GM18511 (cell line): Measurements from ENCODE around the gene CNPY4.

Source experiments
- ATAC-seq: cut with Tn5 transposase; IDR thresholded peaks from one replicate; pipeline ENCODE4 v1.9.1; 2021; ENCODE audit warnings: mild to moderate bottlenecking, moderate library complexity; ENCODE audit not compliant: unreplicated experiment

CNPY4 gene, protein sequence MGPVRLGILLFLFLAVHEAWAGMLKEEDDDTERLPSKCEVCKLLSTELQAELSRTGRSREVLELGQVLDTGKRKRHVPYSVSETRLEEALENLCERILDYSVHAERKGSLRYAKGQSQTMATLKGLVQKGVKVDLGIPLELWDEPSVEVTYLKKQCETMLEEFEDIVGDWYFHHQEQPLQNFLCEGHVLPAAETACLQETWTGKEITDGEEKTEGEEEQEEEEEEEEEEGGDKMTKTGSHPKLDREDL

DNA sequence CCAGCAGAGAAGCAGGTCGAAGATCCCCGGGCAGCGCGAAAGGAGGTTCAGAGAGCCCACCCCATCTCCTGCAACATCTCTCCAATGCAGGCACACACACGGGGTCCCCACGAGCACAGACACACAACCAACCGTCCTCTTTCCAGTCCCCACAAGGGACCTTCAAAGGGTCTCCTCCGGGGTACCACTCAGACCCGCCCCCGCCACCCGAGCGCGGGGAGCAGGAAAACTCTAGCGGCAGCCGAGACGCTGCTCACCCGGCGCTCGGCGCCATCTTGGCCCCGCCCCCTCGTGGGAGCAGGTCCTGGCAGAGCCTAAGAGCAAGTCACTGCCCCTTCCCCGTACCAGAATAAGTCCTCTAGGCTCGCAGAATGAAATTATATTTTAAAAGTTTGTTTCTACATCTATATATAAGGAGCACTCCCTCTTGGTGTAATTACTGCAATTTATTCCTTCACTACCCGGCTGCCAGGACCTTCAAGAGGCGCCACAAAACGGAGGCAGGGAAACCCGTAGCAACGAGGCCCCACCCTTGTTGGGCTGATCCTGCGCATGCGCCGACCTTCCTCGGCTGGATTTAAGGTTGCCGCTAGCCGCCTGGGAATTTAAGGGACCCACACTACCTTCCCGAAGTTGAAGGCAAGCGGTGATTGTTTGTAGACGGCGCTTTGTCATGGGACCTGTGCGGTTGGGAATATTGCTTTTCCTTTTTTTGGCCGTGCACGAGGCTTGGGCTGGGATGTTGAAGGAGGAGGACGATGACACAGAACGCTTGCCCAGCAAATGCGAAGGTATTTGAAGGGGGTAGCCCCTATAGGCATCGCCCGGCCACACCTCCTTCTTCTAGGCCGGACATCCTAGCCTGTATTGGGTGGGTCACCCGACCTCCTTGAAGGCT is at the start of gene CNPY4, which contains the start of gene TAF6:
TSS of gene CNPY4 (plus strand) at position 563 of the 898 bp plus-strand sequence. CDS start at position 674, 111 bp downstream.
TSS of gene TAF6 (minus strand) at position 287 of the 898 bp plus-strand sequence. CDS start 5,149 bp downstream, outside the sequence.
- ATAC-seq = peak; percentile 86

DNA sequence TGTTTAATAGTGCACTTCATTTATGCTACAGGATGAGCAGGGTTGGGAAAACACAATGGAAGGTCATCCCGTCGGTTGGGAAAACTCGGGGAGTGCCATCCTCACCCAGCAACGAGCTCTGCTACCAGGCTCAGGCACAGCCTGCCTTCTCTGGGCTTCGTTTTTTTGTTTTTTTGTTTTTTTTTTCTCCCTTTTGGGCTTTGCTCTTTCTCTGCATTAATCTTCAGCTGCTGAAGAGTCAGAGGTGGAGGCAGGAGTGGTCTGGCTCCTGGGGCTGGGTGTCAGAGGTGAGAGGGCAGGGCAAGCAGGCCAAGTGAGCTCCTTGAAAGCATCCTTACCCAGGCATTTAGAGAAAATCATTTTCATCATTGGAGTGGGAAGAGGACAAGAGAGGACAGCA is 49.4 kb upstream of the CNPY4 start:
- ATAC-seq = no peak

DNA sequence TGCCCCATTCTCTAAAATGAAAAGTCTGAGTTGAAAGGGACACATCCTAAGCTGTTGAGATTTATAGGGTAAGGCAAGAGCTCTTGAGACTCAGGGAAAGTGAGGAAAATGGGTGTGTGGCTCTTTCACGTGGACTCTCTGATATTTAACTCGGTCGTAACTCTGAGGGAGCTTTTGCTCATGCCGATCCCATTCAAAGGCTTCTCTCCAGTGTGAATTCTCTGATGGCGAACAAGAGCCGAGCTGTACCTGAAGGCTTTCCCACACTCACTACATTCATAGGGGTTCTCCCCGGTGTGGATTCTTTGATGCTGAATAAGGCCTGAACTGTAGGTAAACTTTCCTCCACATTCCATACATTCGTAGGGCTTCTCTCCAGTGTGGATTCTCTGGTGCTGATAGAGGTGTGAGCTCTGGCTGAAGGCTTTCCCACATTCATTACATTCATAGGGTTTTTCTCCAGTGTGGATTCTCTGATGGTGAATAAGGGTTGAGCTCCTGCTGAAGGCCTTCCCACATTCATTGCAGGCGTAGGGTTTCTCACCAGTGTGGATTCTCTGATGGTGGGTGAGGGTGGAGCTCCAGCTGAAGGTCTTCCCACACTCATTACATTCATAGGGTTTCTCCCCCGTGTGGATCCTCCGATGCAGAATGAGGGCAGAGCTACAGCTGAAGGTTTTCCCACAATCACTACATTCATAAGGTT is 48.3 kb upstream of the CNPY4 start:
- ATAC-seq = no peak

DNA sequence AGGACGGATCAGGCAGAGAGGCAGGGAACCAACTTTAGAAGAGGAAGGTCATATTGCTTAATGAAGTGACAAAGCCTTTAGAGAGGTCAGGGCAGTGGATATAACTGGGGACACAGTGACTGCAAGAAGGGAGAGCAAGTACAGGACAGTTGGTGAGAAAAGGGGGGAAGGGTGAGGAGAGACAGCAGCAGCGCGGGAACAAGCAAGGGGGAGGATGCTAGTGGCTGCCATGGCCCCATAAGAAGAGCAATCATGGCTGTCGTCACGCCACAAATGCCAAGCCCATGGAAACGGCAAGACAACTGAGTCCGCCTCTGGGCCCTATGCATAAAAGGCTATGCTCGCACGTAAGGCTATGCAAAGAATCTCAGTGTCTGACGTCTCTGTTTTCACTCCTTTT is 47.0 kb upstream of the CNPY4 start:
- no peak for ATAC-seq

DNA sequence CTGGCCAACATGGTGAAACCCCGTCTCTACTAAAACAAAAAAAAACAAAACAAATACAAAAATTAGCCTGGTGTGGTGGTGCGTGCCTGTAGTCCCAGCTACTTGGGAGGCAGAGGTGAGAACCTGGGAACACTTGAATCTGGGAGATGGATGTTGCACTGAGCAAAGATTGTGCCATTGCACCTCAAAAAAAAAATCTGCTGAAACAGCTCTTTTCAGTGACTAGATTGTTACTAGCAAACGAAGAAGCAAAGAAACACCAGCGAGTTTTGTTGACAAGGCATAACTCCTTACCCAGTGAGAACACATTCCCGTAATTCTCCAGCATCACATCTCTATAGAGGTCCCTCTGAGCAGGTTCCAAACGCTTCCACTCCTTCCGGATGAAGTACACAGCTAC is 44.6 kb upstream of the CNPY4 start:
- ATAC-seq = no peak

DNA sequence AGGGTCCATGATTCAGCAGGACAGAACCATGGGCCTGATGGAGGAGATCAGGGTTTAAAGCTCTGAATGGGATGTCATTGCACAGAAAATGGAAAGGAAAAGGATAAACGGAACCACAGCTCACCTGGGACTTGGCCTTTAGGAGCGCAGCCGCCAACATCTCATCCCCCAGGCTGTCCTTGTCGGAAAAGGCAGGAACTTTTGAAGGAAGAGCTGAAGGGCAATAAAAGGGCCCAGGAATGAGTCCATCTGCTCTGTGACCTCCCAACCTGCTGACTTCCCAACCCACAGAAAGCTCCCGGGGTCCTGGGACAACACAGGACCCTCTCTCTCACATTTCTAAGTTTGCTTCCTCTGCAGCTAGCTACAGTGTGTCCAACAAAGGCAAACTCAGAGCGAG is 44.0 kb upstream of the CNPY4 start:
- ATAC-seq = no peak

DNA sequence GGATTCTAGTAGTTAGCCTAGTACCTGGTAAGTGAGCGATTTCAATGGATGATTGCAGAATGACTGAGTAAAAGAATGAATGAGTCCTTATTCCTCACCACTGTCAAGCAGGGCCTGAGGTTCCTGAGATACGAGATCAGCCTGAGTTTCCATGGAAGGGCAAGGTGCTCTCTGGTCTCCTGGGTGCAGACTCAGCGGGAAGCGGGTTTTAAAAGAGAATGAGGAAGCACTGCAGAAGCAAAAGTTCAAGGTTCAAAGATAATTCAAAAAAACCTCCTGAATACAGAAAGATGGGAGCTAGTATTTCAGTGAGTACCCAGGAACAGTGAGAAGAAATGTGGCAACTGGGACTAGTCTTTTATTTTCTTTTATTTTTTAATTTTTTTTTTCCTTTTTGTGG is 42.2 kb upstream of the CNPY4 start:
- no peak for ATAC-seq

DNA sequence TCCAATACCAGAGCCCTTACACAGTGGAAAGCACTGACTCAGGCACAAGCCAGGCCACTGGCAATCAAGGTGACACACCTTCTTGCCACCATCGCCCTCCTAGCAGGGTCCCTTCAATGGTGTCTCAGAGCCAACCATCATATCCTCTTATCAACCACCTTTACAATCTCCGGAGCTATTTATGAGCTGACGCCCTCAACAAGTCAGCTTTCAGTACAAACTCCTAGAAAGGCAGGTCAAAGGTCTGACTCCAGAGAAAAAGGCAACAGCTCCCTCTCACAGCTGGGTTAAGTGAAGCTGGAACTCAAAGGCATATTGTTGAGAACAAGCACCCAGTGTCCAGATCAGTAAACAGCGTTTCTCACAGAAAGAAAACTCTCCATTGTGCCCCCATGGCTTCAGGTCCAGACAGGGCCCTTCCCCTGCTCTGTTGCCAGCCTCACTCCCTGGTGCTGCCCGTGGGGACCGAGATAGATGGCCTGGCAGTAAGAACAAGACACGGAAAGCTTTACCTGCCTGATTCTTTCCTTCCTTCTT is 40.3 kb upstream of the CNPY4 start:
- no peak for ATAC-seq

DNA sequence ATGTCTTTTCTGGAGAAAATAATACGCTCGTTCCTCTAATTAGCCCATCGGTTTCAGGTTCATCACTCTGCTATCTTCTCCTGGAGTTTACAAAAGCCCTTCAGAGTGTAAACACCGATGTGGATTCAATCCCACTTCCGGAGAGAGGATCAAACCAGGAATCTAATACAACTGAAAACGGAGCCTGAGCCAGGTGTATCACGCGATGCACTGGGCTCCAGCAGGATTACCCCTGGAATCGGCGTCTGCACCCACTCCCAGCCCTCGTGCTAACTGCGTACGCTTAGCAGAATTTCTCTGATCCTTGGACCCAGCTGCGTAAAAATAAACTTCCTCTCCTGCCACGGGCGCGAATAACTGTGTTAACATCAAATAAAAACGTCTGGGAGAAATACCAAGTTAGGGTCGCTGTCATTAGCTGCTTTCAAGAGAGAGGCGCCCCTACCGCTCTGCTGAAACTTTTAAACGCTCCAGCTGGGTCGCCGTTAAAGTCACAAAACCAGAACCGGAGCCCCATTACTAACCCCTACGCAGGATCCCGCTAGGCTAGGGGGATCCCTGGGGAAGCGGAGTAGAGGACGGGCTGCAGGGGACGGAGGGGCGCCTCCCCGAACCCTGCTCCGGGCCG is 38.4 kb upstream of the CNPY4 start:
- ATAC-seq = no peak

DNA sequence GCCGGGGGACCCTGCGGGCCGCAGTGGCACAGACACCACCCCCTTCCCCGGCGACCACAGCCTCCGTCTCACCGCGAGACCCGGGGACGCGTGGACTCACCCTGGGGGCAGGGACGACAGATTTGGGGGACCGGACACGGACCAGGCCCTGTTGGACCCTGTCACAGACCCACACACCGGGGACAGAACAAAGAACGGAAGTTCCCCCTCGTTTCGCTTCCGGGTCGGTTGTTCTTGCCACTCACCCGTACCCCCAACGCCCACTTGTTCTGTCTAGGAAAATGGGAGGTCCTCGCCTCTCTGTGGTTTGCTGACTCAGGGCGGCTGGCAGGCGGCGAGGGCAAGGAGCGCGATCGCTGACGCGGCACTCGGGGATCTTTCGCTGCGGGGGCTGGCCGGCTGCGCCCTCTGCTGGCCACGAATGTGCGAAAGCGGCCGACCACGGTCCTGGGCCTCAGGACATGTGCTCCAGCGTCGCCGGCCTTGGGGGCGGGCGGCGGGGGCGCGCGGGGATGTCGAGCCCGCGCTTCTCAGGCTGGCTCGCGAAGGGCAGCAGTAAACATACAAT is 37.8 kb upstream of the CNPY4 start, which contains the start of gene ZNF3:
TSS of gene ZNF3 (minus strand) at position 189 of the 568 bp plus-strand sequence. CDS start 4,366 bp downstream, outside the sequence.
- peak; percentile 87 for ATAC-seq

DNA sequence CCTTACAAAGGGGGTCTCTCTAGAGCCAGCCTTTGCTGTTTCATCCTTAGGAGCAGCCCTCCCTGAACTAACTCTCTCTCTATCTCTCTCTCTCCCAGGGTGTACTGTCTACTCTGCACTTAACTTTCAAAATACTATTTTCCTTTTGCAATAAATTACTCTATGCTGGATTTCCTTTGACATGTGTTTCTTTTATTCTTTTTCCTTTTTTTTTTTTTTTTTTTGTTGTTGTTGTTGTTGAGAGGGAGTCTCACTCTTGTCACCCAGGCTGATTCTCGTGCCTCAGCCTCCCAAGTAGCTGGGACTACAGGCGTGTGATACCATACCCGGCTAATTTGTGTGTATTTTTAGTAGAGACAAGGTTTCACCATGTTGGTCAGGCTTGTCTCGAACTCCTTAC is 36.5 kb upstream of the CNPY4 start:
- no peak for ATAC-seq

DNA sequence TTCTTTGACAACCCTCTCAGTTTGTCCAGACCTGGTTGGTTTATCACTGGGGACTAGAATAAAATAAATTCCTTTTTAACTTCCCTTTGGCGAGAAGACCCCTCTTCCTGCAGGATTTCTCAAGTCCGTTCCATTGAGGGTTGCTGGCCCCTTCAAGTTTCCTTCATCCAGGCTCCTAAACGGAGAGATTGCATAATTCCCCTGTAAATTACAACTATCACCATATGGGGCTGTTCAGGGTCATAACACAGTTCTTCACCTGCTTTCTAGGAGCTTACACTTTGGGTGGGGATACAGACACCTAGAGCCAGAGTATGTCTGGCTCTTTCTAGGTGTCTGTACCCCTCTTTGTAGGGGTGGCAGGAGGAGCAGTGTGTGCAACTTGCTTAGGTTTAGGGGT is 33.9 kb upstream of the CNPY4 start:
- ATAC-seq = no peak

DNA sequence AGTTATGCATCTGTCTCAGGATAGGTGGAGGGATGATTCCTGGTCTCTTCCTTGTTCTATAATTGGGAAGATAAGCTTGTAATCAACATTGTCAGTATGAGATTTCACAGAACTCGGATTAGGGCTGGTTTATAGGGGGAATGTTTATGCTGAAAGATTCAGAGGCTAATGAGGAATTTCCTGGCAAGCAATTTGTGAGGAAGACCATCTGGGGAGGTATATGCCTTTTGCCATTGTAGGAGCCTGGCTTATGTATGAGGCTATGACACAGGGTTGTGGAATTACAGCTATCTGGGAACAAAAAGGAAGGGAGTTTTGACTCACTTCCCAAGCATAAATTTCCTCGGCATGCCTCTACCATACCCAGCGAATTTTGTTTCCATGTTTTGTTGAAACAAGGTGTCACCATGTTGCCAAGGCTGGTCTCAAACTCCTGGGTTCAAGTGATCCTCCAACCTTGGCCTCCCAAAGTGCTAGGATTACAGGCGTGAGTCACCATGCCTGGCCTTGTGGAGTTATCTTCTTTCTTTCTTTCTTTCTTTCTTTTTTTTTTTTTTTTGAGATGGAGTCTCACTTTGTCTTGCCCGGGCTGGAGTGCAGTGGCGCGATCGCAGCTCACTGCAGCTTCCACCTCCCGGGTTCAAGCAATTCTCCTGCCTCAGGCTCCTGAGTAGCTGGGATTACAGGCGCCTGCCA is 32.2 kb upstream of the CNPY4 start:
- ATAC-seq = no peak

DNA sequence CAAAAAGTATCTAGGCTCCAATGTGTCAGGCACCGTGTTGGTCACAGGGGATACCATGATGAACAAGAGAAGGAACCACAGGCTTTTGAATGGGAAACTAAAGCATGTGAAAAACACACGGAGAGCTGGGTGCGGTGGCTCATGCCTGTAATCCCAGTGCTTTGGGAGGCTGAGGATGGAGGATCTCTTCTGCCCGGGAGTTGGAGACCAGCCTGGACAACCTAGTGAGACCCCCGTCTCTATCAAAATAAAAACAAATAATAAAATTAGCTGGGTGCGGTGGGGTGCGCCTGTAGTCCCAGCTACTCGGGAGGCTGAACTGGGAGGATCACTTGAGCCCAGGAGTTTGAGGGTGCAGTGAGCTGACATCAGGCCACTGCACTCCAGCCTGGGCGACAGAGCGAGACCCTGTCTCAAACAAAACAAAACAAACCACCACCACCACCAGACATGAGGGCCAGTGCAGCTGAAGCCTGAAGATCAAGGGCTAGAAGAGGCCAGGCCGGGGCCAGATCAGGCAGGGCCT is 31.3 kb upstream of the CNPY4 start:
- ATAC-seq = no peak

DNA sequence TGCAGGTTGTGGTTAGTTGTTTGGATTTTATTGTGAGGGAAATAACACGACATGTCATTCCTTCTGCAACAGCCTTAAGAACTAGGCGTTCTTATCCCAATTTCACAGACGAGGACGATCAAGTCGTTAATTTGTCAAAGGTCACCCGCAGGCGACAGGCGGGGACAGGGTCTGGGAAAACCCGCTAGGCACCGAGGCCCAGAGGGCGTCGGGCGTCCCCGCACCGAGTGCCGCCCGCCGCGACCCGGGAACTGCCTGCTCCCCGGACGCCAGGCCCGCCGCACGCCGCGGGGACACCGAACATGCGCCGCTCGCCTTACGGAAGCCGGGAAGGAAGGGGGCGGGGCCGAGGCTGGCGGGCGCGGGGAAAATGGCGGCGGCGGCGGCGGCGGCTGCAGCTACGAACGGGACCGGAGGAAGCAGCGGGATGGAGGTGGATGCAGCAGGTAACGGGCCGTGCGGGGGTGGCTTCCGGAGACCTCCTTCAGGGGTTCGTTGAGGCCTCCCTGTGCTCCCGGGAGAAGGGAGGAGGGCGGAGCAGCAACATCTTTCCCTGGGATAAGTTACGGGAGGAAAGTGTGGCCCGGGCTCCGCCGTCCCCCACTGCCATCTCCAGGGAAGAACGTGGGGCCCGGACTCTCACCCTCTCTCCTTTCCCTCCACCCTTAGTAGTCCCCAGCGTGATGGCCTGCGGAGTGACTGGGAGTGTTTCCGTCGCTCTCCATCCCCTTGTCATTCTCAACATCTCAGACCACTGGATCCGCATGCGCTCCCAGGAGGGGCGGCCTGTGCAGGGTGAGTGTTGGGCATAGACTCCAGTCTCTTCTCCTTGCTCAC is 30.6 kb upstream of the CNPY4 start, which contains the start of gene COPS6:
TSS of gene COPS6 (plus strand) at position 349 of the 837 bp plus-strand sequence. CDS start at position 371, 22 bp downstream.
- ATAC-seq = no peak

DNA sequence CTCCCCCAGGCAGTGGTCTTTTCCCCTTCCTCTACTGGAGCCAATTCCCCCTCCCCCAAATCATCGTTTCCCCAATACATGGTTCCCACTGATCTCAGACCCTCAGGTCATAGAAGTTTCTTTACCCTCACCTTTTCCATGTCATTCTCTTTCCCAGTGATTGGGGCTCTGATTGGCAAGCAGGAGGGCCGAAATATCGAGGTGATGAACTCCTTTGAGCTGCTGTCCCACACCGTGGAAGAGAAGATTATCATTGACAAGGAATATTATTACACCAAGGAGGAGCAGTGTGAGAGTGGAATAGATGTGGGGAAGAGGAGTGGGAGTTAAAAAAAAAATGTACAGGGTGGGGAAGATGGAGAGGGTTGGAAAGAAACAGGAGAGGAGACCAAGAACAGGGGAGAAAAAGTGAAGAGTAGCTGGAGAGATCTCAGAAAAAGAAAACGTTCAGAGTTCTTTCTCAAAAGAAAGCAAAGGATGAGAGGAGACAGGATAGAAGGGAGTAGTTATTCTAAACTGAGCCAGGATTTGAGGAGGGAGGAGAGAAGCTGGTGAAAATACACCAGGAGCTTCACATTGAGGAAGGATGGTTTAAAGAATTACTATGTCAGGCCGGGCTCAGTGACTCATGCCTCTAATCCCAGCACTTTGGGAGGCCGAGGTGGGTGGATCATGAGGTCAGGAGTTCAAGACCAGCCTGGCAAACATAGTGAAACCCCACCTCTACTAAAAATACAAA is 29.8 kb upstream of the CNPY4 start:
- ATAC-seq = no peak

DNA sequence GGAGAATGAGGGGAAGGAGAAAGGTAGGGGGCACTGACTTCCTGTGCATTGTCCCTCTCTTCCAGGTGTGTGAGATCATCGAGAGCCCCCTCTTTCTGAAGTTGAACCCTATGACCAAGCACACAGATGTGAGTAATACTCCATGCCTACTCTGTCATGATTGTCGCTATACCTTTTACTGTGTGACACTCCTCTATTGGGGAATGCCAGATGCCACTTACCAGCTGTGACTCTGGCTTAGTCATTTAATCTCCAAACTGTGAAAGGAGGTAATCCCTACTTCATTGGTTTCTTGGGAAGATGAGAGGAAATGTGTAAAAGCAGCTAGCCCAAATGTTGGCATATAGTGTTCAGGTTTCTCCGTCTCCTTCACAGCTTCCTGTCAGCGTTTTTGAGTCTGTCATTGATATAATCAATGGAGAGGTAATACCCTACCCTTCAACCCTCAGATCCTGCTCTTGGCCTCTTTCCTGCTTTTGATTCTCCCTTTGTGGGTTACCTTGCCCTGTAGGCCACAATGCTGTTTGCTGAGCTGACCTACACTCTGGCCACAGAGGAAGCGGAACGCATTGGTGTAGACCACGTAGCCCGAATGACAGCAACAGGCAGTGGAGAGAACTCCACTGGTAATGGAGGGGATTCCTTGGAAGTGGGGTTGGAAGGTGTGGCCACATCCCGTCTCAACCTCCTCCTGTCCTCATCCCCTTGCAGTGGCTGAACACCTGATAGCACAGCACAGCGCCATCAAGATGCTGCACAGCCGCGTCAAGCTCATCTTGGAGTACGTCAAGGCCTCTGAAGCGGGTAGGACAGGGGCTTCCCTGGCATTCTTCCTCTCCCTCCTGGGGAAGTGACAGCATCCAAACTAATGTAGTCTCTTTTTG is 28.7 kb upstream of the CNPY4 start:
- no peak for ATAC-seq
